Lung microvascular endothelial cell (primary cell): ENCODE results near the gene GSE1. TPM values are rescaled to one million over a fixed set of nuclear protein-coding genes. Genes with fewer than 3 reads are reported as not detected.

Experiments
- DNase-seq, 2 donors: peaks; one replicate each; pipeline versions ENCODE4 v3.0.0 to v3.0.0-alpha.2; 2010; ENCODE audit warnings: low read depth in 2 of 2
- total RNA-seq: library from RNA; depleted of rRNA; stranded (reverse); fragments of >200 nt; gene quantifications from 2 replicates; pipeline ENCODE4 v1.2.1, GENCODE V29; 2014

The GSE1 gene
- total RNA-seq, 1 donor from 2014 or later: 12.1 TPM

DNA sequence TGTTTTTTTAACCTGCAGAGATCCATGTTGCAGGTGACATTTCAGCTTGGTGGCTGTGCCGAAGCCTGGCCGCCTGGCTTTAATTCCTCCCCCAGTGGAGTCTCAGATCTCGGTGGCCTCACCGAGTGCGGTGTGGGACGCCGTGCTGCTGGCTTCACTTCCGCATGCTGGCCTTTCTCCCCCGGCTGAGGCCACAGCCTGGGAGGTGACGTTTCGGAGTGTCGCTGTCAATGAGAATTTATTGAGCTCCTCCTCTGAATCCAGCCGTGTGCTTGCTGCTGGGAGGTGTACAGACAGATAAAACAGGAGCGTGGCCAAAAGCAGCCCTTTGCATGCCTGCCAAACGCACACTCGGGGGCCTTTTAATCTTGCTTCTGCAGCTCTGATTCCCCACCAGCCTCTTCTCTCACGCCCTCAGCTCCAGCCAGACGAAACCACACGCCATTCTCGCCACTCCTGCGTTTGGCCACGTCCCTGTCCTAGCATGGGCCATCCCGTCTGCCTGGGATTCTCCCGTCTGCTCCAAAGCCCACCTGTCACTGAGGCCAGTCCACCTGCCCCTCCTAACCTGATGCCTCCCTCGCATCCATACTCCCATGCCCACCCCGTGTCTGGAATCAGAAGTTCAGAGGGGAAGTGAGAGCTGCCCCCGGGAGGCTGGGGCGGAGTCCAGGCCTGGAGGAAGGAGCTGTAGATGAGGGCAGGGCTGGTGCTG is 3.6 kb downstream of the GSE1 start:
- DNase-seq: peak in 1 of 2 donors; percentile 48

DNA sequence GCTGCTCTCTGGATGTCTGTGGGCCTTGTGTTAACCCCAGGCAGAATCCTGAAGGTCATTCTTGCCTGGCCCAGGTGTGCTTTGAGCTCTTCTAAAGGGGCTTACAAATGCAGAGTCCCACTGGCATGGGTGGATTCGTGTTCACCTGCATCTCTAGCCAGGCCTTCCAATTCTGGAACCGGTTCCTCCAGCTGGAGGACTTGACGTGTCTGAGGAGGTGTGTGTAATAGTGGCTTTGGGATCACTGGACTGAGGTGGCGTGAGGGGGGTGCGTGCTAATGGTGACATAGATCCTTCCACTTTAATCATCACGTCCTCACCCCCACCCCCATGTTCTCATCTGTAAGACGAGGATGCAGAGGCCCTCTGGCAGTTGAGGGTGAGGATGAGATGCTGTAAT is 4.8 kb downstream of the GSE1 start:
- DNase-seq: no peak

DNA sequence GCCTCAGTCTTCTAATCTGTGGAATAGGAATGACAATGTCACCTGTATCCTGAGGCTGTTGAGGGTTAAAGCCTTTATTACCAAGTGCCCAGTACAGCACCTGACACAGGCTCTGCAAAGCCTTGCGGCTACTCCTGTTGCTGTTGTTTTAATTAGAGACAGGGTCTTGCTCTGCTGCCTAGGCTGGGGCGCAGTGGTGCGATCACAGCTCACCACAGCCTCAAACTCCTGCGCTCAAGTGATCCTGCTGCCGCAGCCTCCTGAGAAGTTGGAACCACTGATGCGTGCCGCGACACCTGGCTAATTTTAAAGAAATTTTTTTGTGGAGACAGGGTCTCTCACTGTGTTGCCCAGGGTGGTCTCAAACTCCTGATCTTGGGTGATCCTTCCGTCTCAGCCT is 5.4 kb downstream of the GSE1 start:
- no peak for DNase-seq

DNA sequence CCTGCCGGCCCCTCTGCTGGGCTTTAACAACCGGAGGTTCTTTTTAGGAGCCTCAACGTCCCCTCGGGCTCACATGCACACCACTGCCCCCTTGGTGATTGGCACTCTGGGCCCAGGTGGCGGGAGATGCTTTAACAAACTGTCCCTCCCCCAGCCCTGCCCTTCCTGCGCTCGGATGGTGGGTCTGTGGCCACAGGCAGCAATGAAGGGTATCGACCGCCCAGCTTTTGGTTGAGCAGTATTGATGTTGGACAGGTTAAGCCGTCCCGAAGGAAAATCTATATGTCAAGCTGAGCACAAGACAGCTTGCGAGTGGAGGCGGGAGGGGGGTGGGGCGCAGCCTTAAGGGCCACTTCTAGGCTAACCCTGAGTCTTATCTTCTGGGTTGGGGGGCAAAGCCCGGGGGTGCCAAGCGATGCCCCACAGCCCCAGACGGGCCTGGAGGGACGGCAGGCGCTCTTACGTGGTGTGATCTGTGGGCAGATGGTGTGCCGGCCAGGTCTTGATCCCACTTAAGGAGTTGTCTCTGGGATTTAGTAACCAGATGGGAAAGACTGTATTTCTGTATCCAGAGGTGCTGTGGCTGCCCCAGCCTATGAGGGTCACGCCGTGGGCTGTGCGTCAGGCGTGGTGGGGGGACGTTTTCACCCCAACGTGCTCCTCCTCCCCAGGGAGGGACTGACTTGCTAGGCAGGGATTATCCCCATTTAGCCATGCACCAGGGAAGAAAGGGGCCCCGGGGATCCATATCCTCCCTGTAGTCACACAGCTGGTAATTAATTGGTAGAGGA is 6.2 kb downstream of the GSE1 start:
- DNase-seq: no peak

DNA sequence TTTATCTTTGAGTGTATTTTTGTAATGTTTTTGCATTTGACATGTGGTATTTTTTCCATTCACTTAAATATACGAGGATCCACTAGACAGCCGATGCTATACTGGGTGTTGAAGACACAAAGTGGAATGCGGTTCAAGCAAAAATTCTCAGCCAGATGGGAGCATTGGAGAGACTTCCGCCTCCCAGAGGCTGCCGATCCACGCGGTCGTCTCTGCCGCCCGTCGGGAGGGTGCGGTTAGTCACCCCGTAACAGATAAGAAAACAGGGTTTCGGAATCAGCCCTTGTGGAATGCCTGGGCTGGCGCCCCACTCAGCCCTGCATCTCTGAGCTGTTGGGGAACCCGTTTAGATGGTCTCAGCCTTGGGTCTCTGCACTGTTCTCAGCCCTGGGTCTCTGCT is 7.3 kb downstream of the GSE1 start:
- no peak for DNase-seq

DNA sequence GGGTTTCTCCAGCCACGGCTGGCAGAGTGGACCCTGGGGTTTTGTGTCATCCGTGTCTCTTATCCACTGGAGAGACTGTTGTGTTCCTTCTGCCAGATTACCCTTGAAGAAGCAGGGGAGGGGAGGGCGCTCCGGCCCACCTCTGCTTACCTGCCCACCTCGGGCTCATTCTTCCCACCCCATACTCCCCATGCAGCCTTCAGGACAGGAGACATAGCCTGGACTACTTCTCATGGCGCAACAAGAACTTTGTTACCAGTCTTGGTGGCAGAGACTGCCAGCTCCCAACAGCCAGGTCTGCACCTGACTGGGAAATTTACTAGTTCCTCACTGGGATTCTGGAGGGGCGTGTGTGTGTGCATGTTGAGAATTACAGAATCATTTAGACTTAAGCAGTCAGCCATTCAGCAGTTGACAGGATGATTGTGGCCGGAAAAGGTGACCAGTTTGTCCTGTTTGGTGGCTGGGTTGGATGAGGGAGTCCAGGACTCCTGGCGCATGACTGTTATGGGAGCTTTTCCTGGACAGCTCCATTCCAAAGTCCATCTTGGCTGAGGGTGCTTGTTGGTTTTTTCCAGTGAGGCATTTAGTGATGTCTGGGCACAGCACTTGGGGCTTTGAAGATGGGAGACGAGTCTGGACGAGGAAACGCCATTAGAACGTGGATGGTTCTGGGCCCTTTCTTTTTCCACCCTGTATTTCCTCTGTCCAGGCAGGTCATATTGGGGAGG is 8.7 kb downstream of the GSE1 start:
- DNase-seq: peak in 1 of 2 donors; percentile 28

DNA sequence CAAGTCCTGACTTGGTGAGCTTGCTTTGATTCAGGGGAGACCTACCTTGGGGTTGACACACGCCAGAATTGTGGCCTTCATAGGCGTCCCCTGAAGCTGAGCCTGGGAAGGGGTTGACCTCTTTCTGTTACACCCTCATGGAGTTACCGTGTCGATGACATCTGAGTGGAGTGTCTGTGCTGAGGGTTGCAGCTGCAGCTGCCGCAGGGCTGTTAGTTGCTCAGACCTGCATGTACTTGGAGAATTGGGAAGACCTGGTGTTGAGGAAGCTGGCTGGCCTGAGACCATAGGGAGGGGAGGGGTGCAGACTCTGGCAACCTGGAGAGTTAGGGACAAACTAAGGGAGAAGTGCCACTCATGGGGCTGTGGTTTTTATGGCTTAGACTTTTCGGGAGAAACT is 9.6 kb downstream of the GSE1 start:
- no peak for DNase-seq

DNA sequence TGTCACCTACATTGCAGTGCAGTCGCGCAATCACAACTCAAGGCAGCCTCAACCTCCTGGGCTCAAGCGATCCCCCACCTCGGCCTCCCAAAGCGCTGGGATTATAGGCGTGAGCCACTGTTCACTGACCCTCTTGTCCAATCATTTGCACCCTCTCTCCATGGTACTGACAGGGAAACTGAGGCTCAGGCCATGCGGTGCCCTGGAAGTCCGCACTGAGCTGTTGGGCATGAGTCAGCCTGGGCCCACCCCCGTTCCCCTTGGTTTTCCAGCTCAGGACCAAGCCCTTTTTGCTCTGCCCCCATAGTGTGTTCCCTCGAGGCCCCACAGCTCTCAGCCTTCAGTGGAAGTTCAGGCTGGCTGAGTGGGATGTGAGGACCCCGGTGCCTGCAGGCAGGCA is 10.1 kb downstream of the GSE1 start:
- DNase-seq: no peak

DNA sequence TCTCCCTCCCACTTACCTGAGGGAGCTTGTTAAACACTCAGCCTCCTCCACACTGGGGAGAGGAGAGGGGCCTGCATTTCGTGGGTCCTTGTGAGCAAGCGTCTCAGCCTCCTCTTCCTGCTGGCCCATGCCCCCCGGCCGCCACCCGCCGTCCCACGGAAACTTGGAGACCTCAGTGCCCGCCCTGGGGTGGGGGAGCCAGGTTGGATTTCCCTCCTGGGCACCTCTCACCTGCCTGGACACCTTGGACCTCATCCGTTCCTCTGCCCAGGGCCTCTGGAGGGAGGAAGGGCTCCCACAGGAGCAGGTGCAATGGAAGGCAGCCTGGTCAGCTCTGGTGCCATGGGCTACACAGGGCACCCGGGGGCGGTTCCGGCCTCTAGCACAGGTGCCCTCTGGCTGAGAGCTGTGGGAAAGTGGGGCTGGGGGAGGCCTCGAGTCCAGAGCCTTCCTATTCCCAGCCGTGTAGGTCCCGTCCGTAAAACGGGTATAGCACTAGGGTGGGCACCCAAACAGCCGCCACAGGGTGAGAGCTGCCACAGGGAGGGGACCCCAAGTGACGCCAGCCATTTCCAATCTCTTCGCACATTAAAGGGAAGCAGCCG is 11.0 kb downstream of the GSE1 start:
- no peak for DNase-seq

DNA sequence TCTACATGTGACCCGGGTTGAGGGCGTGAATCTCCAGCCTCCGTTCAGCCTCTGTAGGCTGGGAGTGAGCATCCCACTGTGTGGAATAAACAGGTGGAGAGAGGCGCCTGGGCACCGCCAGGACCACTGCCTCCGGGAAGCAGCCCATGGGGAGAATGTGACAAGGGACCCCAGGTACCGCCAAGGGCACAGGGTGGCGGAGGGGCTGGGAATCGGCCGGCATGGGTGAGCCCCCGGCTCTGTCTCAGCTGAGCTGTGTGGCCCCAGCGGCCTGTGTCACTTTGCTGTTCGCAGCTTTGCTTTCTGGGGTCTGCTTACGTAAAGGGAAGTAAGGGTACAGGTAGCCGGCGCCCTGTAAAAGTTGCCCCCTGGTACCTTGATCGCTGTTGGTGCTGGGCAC is 11.5 kb downstream of the GSE1 start:
- no peak for DNase-seq

DNA sequence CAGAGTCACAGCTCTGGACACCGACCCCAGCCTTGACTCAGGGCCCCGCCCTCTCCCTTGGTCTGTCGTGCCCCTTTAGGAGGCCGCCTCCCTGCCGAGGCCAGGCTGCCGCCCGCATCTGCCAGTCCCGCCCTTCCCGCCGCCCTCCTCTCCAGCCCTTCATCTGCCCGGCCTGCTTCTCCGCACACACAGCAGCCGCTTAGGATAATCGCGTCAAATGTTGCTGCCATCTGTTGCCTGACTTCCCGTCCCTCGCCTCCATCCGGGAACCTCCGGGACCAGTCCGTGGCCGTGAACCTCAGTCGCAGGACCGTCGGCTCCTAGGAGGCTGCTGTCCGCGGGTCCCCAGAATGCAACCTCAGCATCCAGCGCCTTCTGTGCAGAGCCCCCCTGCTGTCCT is 11.9 kb downstream of the GSE1 start:
- DNase-seq: peak in 1 of 2 donors; percentile 19

DNA sequence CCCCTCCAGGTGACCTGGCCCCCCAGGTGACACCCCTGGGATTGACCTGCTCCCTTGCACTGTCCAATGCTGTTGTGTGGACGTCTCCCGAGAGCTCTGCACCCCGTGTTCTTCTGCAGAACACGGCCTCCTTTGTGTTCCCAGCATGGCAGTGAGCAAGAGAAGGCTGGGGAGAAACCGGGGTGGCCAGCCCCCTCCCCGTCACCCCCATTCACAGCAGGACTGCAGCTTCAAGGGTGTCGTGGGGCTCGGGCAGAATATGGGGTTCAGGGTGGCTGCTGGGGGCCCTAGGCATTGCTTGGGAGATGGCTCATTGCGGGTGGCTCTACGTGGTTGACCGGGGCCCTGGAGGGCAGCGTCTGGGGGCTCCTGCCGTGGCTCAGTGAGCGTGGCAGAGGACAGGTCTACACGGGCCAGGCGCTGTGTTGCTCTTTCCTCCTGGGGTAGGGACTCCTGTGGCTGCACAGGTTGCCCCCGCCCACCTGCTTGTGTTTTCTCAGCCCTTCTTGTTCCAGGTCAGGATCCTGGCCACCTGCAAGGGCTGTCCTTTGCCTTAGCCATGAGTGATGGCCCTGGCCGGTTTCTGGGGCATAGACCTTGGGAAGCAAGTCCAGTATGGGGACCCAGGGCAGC is 12.5 kb downstream of the GSE1 start:
- no peak for DNase-seq

DNA sequence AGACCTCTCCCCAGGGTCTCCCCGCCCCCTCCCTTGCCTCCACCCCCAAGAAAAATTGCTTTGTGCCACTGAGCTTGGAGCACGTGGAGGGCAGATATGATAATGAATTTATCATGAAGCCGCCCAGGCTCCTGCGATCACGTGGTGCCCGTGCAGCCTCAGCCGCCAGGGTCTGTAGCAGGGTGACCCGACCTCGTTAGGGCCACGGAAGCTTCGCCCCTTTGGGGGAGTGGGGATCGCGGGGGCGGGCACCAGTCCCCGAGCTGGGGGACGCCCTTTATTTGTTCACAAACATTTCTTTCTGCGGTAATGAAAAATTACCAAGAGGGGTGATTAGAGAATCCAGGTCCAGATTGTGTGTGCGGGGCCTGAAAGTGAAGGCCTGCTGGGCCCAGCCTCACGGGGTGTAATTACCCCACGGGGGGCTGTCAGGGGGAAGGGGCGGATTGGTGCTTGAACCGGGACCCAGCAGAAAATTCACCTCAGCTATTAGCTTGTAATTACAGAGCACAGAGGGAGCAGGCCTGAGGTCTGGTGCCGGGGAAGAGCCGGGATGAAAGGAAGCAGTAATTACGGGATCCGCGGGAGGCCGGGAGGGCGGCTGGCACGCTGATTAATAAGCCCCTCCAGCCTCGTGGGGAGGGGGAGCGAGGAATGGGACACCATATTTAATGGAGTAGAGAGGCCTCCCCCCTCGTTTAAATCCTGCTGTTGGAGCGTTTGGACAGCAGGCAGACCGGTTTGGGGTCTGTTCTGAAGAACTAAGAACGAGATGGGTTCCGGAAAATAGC is 13.3 kb downstream of the GSE1 start:
- DNase-seq: no peak

DNA sequence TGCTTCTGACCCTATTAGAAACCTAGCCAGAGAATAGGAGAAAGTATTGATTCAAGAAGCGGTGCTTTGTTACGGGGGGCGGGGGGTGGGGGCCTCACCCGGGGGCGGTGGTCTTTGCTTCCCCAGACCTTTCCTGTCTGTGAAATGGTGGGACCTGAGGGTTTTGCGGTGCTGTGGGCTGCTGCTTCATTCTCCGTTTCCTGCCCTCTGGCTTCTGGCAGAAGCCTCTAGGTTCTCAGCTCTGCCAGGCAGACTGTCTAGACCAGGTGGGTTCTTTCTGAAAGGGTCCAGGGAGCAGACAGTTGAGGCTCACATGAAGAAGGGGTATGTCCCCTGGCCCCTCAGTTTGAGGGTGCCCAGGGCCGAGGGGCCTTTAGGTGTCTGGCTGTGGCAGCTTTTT is 14.0 kb downstream of the GSE1 start:
- no peak for DNase-seq

DNA sequence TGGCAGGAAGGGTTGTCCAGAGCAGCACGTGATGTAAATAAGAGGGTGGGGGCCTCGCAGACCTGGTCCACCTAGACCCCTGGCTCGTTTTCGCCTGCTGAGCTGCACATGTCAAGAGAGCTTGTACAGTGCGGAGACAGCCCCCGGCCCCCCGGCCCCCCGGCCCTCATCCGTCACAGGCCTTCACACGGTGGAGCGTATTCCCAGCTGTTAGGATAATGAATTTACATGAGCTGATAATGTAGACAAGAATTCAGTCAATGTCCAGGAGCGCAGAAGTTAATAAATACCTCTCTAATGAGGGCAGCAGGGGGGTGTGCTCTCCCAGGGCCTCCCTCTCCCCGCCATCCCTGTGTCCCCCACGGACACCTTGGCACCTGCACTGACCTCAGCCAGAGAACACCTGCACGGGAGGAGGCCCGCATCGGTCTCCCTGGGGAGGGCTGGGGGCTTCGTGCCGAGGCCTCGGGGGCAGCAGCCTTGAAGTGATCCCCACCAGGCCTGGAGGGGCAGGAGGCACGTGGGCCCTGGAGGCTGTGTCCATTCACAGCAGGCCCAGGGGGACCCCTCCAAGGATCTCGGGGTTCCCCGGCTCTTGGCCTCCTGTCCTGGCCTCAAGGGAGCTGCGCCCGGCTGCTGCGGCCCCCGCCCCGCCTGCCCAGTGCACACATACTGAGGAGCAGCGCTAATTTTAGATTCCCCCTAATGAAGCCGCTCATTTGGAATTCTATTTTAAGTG is 14.6 kb downstream of the GSE1 start:
- no peak for DNase-seq

DNA sequence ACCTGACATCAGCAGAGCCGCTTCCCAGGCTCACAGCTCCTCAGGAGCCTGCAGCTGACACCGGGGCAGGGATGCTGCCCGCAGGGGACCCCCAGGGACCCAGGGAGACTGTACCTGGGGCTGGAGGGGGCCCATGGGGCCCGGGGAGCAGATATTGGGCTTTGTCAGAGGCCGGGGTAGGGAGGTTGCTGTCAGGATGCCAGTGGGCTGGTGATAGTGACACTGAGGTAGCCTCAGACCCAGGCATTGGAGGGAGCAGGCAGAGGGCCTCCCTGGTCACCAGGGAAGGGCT is 15.1 kb downstream of the GSE1 start:
- no peak for DNase-seq

DNA sequence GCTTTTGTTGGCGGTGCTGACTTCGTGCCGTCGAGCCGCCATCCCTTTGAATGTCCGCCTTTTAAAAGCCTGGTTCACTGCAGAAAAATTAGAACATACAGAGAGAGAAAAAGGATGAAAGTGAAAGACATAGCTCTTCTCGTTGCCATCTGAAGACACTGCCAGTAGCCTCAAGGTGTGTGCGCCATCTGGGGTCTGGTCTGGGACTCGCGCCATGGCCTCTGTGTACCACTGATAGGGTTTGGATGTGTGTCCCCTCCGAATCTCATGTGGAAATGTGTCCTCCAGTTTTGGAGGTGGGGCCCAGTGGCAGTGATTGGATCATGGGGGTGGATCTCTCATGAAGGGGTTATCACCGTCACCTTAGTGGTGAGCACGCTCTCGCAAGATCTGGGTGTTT is 15.5 kb downstream of the GSE1 start:
- DNase-seq: no peak

DNA sequence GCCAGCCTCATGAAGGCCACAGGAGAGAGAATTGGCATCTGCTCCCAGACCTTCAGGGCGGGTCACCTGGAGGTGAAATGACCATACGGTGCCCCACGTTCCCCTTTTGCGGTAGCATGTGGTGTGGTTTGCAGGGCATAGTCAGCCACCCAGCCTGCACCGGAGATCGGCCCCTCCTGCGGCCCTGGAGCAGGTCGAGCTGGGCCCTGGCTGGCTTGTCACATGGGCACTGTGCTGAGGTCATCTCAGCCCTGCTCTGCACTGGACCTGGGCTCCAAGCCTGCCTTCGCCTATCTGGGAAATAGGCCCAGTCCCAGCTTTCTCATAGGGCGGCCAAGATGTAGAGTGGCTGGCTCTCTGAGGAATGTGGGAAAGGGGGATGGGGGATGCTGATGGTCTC is 16.2 kb downstream of the GSE1 start:
- DNase-seq: no peak

DNA sequence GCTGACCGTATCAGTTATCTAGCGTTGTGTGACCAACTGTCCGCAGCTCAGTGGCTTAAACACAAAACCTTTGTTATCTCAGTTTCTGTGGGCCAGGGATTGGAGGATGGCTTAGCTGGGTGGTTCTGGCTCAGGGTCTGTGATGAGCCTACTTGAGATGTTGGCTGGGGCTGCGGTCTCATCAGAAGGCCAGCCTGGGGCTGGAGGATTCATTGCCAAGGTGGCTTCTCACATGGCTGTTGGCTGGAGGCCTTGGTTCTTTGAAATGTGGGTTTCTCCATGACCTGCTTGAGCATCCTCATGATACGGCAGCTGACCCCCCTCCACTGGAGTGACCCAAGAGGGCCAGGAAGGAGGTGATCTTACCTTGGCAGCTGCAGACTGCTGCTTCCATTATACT is 16.7 kb downstream of the GSE1 start:
- DNase-seq: no peak

DNA sequence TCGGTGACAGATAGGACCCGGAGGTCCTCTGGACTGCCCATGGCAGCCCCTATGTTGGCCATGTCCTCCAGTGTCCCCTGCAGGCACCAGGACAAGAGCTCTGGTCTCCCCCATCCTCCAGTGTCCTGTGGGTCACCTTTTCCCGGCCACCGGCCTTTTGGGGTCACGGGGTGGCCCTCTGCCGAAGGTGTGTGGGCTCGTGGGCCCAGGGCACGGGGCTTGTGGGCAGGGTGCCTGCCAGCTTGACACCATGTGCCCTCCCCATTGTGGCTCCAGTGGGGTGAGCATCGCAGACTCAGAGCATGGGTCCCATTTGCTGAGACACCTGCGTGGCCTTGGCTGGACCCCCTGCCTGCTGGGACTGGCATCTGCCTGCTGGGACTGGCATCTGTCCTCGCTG is 18.1 kb downstream of the GSE1 start:
- no peak for DNase-seq
